ENCODE results near the gene ITGA11. TPM values are rescaled to one million over a fixed set of nuclear protein-coding genes. Genes with fewer than 3 reads are reported as not detected.

The ITGA11 gene
- total and polyA plus RNA-seq, 2 donors from 2014 or later: 3.4 to 11.1 TPM

GRCh38 chr15:68278595-68279405, 153.2 kb downstream of the ITGA11 start:
- Histone ChIP-seq H3K9me3 (ENCODE audit: control insufficient read depth in 2 of 3, insufficient read depth in 1 of 3, low read length in 3 of 3) (no peaks in the 10 kb centered on the region), H3K9ac (ENCODE audit: low read length in 3 of 3) (peak overlapping the region; percentile 89 to 97 (median 91)), H3K4me1 (ENCODE audit: control insufficient read depth in 2 of 3, insufficient read depth in 2 of 3, low read depth in 1 of 3, low read length in 3 of 3) (peaks cover 7 to 24% (median 22%) of the 10 kb centered on the region in 3 donors), H3K27me3 (ENCODE audit: control insufficient read depth, insufficient read depth, low read length) (no peaks in the 10 kb centered on the region), H3K4me3 (ENCODE audit: low read length in 3 of 3) (peak overlapping the region; percentile 95 to 97 (median 95)), H3K36me3 (ENCODE audit: control insufficient read depth in 2 of 3, insufficient read depth in 3 of 3, low read length in 3 of 3) (no peaks in the 10 kb centered on the region), H3K27ac (ENCODE audit: low read depth in 2 of 2, low read length in 2 of 2) (peak overlapping the region; percentile 94 to 97)
- DNase-seq (peak in 3 of 5 donors; percentile 54 to 76 (median 75)), FAIRE-seq (no peak)
- no peak for TF ChIP-seq CTCF (IDR thresholded peaks at IDR 0.05; ENCODE audit: borderline replicate concordance, extremely low read depth, insufficient read depth)
- intact Hi-C loops (cut with DNase I): no loop called here

GRCh38 chr15:68278345-68278594, 153.7 kb downstream of the ITGA11 start:
- H3K9ac ChIP-seq (ENCODE audit: low read length in 3 of 3): peak overlapping the region; percentile 89 to 97 (median 91)
- peak in 1 of 5 donors; percentile 79 for DNase-seq
- no peaks in the 10 kb centered on the region for H3K9me3 ChIP-seq (ENCODE audit: control insufficient read depth in 2 of 3, insufficient read depth in 1 of 3, low read length in 3 of 3)
- H3K4me3 ChIP-seq (ENCODE audit: low read length in 3 of 3): peak overlapping the region; percentile 95 to 97 (median 95)
- intact Hi-C loops (cut with DNase I): no loop called here
- H3K36me3 ChIP-seq (ENCODE audit: control insufficient read depth in 2 of 3, insufficient read depth in 3 of 3, low read length in 3 of 3): no peaks in the 10 kb centered on the region
- peak; percentile 31 for TF ChIP-seq CTCF (IDR thresholded peaks at IDR 0.05; ENCODE audit: borderline replicate concordance, extremely low read depth, insufficient read depth)
- FAIRE-seq: no peak
- peaks cover 7 to 24% (median 23%) of the 10 kb centered on the region in 3 donors for H3K4me1 ChIP-seq (ENCODE audit: control insufficient read depth in 2 of 3, insufficient read depth in 2 of 3, low read depth in 1 of 3, low read length in 3 of 3)
- H3K27me3 ChIP-seq (ENCODE audit: control insufficient read depth, insufficient read depth, low read length): no peaks in the 10 kb centered on the region
- H3K27ac ChIP-seq (ENCODE audit: low read depth in 2 of 2, low read length in 2 of 2): peak overlapping the region; percentile 94 to 97

- no peak for FAIRE-seq
- peaks cover 7 to 24% (median 23%) of the 10 kb centered on the region in 3 donors for H3K4me1 ChIP-seq (ENCODE audit: control insufficient read depth in 2 of 3, insufficient read depth in 2 of 3, low read depth in 1 of 3, low read length in 3 of 3)
Observed at GRCh38 chr15:68277603-68278344, 154.2 kb downstream of the ITGA11 start, which contains the start of gene FEM1B. Gene FEM1B (plus strand): TSS chr15:68277745. CDS start chr15:68278418, 673 bp downstream.

More at GRCh38 chr15:68277603-68278344, 154.2 kb downstream of the ITGA11 start, which contains the start of gene FEM1B:
- no peak for TF ChIP-seq CTCF (IDR thresholded peaks at IDR 0.05; ENCODE audit: borderline replicate concordance, extremely low read depth, insufficient read depth)
- H3K9ac ChIP-seq (ENCODE audit: low read length in 3 of 3): peak within 1 kb of the TSS; percentile 89 to 97 (median 91)
- intact Hi-C loops (cut with DNase I): no loop called here
- no peaks in the 10 kb centered on the region for H3K27me3 ChIP-seq (ENCODE audit: control insufficient read depth, insufficient read depth, low read length)
- H3K4me3 ChIP-seq (ENCODE audit: low read length in 3 of 3): peak within 1 kb of the TSS; percentile 95 to 97 (median 95)
- H3K9me3 ChIP-seq (ENCODE audit: control insufficient read depth in 2 of 3, insufficient read depth in 1 of 3, low read length in 3 of 3): no peaks in the 10 kb centered on the region
- H3K36me3 ChIP-seq (ENCODE audit: control insufficient read depth in 2 of 3, insufficient read depth in 3 of 3, low read length in 3 of 3): no peaks in the 10 kb centered on the region
- peak within 1 kb of the TSS; percentile 94 to 97 for H3K27ac ChIP-seq (ENCODE audit: low read depth in 2 of 2, low read length in 2 of 2)
- peak; percentile 91 to 97 (median 96) for DNase-seq

Data from kidney (tissue), 14 donors.